ENCODE results near the gene HCST. TPM values are rescaled to one million over a fixed set of nuclear protein-coding genes. Genes with fewer than 3 reads are reported as not detected.
"Not testable (repeated sequence)": the region's sequence is repeated elsewhere in the genome, so short reads cannot be mapped to it uniquely, and the experiment has no call there.

Gene HCST
- polyA plus RNA-seq, 12 donors = 3.1 to 7.7 (median 5.1) TPM; not detected in 2

GRCh38 chr19:35903550-35904179 lies 1.3 kb downstream of the HCST start:
- DNase-seq = no peak

- no peak for DNase-seq
Measured at GRCh38 chr19:35904311-35905068, 2.2 kb downstream of the HCST start.

- DNase-seq = no peak
Measured at GRCh38 chr19:35905178-35905727, 2.9 kb downstream of the HCST start.

- DNase-seq = no peak
Measured at GRCh38 chr19:35907377-35907745, 5.0 kb downstream of the HCST start.

- DNase-seq = no peak
Measured at GRCh38 chr19:35908010-35908441, 5.7 kb downstream of the HCST start, which contains the start of gene TYROBP. Gene TYROBP (minus strand): TSS chr19:35908295. CDS start chr19:35908228, 67 bp downstream.

- DNase-seq = no peak
Measured at GRCh38 chr19:35908973-35909683, 6.8 kb downstream of the HCST start.

- no peak for DNase-seq
Measured at GRCh38 chr19:35909684-35910035, 7.3 kb downstream of the HCST start.

GRCh38 chr19:35910355-35910754 lies 8.0 kb downstream of the HCST start:
- not testable (repeated sequence) for DNase-seq

- no peak for DNase-seq
Measured at GRCh38 chr19:35911173-35911572, 8.8 kb downstream of the HCST start.

GRCh38 chr19:35911790-35912189 lies 9.5 kb downstream of the HCST start:
- DNase-seq = no peak

GRCh38 chr19:35913589-35913988 lies 11.3 kb downstream of the HCST start:
- no peak for DNase-seq

GRCh38 chr19:35915443-35915842 lies 13.1 kb downstream of the HCST start:
- no peak for DNase-seq

- DNase-seq = no peak
Measured at GRCh38 chr19:35919306-35919705, 17.0 kb downstream of the HCST start.

GRCh38 chr19:35921012-35921411 lies 18.7 kb downstream of the HCST start:
- no peak for DNase-seq

GRCh38 chr19:35925501-35925900 lies 23.2 kb downstream of the HCST start:
- no peak for DNase-seq

GRCh38 chr19:35928507-35928906 lies 26.2 kb downstream of the HCST start:
- no peak for DNase-seq

- DNase-seq = no peak
Measured at GRCh38 chr19:35929876-35930275, 27.5 kb downstream of the HCST start.

GRCh38 chr19:35931161-35931873 lies 29.0 kb downstream of the HCST start:
- peak; percentile 100 for DNase-seq

- DNase-seq = no peak
Measured at GRCh38 chr19:35931874-35932202, 29.5 kb downstream of the HCST start.

- no peak for DNase-seq
Measured at GRCh38 chr19:35932291-35932936, 30.1 kb downstream of the HCST start.

Data from muscle of arm (tissue), 12 donors.